ENCODE measurements around the gene CAD. TPM values are rescaled to one million over a fixed set of nuclear protein-coding genes. Genes with fewer than 3 reads are reported as not detected.
"Not testable (repeated sequence)": the region's sequence is repeated elsewhere in the genome, so short reads cannot be mapped to it uniquely, and the experiment has no call there.

Gene CAD
- total RNA-seq, 1 experiment from 2014 or later, result 86.4 TPM

DNA sequence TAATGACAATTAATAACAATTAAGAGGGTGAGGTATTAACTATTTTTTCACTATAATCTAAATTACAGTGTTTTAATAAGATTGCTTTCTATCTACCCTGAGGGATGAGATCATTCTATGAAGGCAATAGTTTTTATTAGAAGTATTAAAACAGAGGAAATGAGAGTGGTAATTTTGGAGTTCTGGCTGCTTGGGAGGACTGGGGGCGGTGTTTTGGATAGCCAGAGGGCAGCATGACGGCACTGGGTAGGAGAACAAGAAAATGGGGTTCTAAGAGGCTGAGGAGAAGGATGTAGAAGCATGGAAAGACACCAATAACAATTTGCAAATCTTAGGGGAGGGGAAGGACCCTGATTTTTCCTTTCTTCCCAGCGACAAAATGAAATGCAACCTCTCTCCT lies 53.0 kb downstream of the CAD start:
- Mint-ChIP-seq H3K4me1 (ENCODE audit: low read depth, unreplicated experiment) (no peaks in the 10 kb centered on the region), H3K9me3 (ENCODE audit: unreplicated experiment) (no peaks in the 10 kb centered on the region), H3K27me3 (ENCODE audit: insufficient read depth, unreplicated experiment) (peaks cover 3% of the 10 kb centered on the region), H3K36me3 (ENCODE audit: insufficient read depth, unreplicated experiment) (no peaks in the 10 kb centered on the region), H3K4me3 (ENCODE audit: unreplicated experiment) (no peak overlapping the region), H3K27ac (ENCODE audit: unreplicated experiment) (no peak overlapping the region)
- Histone ChIP-seq H3K4me1 (no peaks in the 10 kb centered on the region), H3K4me3 (ENCODE audit: low read depth, low read length) (no peak overlapping the region), H3K27me3 (replicated peaks; ENCODE audit: control insufficient read depth, insufficient read depth, low read length) (peaks cover 2% of the 10 kb centered on the region; the same call in 1 of the 2 replicates), H3K36me3 (ENCODE audit: control insufficient read depth, insufficient read depth, low read length) (no peaks in the 10 kb centered on the region), H3K9me3 (no peaks in the 10 kb centered on the region)
- POLR2A ChIA-PET, result no interaction called here
- TF ChIP-seq, protein P1, sequence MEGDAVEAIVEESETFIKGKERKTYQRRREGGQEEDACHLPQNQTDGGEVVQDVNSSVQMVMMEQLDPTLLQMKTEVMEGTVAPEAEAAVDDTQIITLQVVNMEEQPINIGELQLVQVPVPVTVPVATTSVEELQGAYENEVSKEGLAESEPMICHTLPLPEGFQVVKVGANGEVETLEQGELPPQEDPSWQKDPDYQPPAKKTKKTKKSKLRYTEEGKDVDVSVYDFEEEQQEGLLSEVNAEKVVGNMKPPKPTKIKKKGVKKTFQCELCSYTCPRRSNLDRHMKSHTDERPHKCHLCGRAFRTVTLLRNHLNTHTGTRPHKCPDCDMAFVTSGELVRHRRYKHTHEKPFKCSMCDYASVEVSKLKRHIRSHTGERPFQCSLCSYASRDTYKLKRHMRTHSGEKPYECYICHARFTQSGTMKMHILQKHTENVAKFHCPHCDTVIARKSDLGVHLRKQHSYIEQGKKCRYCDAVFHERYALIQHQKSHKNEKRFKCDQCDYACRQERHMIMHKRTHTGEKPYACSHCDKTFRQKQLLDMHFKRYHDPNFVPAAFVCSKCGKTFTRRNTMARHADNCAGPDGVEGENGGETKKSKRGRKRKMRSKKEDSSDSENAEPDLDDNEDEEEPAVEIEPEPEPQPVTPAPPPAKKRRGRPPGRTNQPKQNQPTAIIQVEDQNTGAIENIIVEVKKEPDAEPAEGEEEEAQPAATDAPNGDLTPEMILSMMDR (IDR thresholded peaks at IDR 0.05; ENCODE audit: insufficient read depth in 1 of 2, low read depth in 1 of 2, low read length in 1 of 2, severe bottlenecking in 1 of 2, unreplicated experiment in 1 of 2), result no peak
- CTCF ChIA-PET, result interaction anchor here (0.6 kb wide), 2 partner anchors 10 to 299 kb away, joined by 3 read pairs; no protein-coding TSS in a partner anchor
- BruUV-seq (replicated peaks), result no TSS peak
- intact Hi-C loops (cut with micrococcal nuclease; ENCODE audit: unreplicated experiment), result no loop called here
- DNase-seq, result no peak

DNA sequence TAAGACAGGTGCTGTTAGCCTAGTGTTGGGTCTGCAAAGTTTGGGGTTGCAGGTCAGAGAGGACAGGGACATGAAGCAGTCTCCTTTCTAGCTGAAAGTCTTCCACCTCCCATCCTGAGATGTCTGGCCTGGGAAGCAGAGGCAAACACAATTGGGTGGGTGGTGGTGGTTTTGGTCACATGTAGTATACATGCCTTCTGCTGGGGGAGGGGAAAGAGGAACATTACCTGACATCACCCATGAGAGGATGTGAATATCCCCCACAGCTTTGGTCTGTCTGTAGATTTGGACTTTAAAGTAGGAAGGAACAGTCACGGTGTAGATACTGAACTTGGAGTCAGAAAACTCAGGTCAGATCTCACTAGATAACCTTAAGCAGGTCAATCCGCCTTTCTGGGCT lies 53.5 kb downstream of the CAD start:
- H3K9me3 ChIP-seq, result no peaks in the 10 kb centered on the region
- Mint-ChIP-seq H3K36me3 (ENCODE audit: insufficient read depth, unreplicated experiment) (no peaks in the 10 kb centered on the region), H3K27ac (ENCODE audit: unreplicated experiment) (no peak overlapping the region), H3K9me3 (ENCODE audit: unreplicated experiment) (no peaks in the 10 kb centered on the region), H3K27me3 (ENCODE audit: insufficient read depth, unreplicated experiment) (peaks cover 3% of the 10 kb centered on the region), H3K4me3 (ENCODE audit: unreplicated experiment) (no peak overlapping the region), H3K4me1 (ENCODE audit: low read depth, unreplicated experiment) (no peaks in the 10 kb centered on the region)
- intact Hi-C loops (cut with micrococcal nuclease; ENCODE audit: unreplicated experiment), result no loop called here
- TF ChIP-seq, protein P1 (IDR thresholded peaks at IDR 0.05; ENCODE audit: insufficient read depth in 1 of 2, low read depth in 1 of 2, low read length in 1 of 2, severe bottlenecking in 1 of 2, unreplicated experiment in 1 of 2), result no peak
- no TSS peak for BruUV-seq (replicated peaks)
- H3K36me3 ChIP-seq (ENCODE audit: control insufficient read depth, insufficient read depth, low read length), result no peaks in the 10 kb centered on the region
- CTCF ChIA-PET, result interaction anchor here (0.6 to 1.3 kb wide), 2 partner anchors 9 to 299 kb away, joined by 3 read pairs; no protein-coding TSS in a partner anchor
- no peaks in the 10 kb centered on the region; the same call in 1 of the 2 replicates for H3K27me3 ChIP-seq (replicated peaks; ENCODE audit: control insufficient read depth, insufficient read depth, low read length)
- POLR2A ChIA-PET, result no interaction called here
- H3K4me1 ChIP-seq, result no peaks in the 10 kb centered on the region
- H3K4me3 ChIP-seq (ENCODE audit: low read depth, low read length), result no peak overlapping the region
- no peak for DNase-seq

DNA sequence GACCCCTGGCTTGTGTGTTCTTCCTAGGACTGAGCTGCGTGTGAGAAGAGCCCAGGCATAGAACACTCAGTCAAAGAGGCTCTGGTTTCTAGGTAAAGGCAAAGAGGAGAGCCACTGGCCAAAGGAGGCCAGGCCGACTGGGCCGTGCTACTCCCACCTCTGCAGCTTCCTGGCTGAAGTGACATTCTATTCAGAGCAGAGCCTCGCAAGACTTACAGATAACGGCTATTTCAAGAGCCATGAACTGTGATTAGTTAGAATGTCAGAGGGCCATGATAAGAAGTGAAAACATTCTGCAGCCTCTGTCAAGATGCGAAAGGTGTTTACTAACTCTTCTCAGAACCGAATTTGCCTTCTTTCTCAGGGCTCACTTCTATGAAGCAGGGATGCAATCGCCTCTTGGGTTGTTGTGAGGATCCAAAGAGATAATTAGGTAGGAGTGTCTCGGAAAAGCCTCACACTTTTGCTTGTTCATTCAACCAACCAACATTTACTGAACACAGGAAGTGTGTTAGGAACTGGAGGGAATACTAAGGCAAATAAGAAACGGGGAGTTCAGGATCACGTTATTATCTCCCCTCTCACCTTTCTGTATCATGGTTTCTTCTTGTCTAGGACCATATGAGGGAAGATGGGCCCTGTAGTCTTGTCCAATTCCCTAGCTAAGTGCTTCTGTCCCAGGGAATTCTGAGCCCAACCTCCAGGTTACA lies 54.6 kb downstream of the CAD start:
- intact Hi-C loops (cut with micrococcal nuclease; ENCODE audit: unreplicated experiment), result no loop called here
- H3K27ac Mint-ChIP-seq (ENCODE audit: unreplicated experiment), result no peak overlapping the region
- no peak for DNase-seq
- Histone ChIP-seq H3K4me3 (ENCODE audit: low read depth, low read length) (no peak overlapping the region), H3K9me3 (no peaks in the 10 kb centered on the region), H3K27me3 (replicated peaks; ENCODE audit: control insufficient read depth, insufficient read depth, low read length) (no peaks in the 10 kb centered on the region; the same call in 1 of the 2 replicates), H3K4me1 (no peaks in the 10 kb centered on the region), H3K36me3 (ENCODE audit: control insufficient read depth, insufficient read depth, low read length) (no peaks in the 10 kb centered on the region)
- H3K4me3 Mint-ChIP-seq (ENCODE audit: unreplicated experiment), result no peak overlapping the region
- H3K27me3 Mint-ChIP-seq (ENCODE audit: insufficient read depth, unreplicated experiment), result peaks cover 3% of the 10 kb centered on the region
- TF ChIP-seq, protein P1 (IDR thresholded peaks at IDR 0.05; ENCODE audit: insufficient read depth in 1 of 2, low read depth in 1 of 2, low read length in 1 of 2, severe bottlenecking in 1 of 2, unreplicated experiment in 1 of 2), result no peak
- ChIA-PET CTCF (interaction anchor here (0.6 to 2.6 kb wide), 5 partner anchors 8 to 116 kb away, joined by 3 to 7 read pairs (median 4); partner anchors contain the start of gene TRIM54), POLR2A (interaction anchor here (0.5 kb wide), 1 partner anchor 94 kb away, joined by 5 read pairs; no protein-coding TSS in a partner anchor)
- no TSS peak for BruUV-seq (replicated peaks)
- peaks cover 6% of the 10 kb centered on the region for H3K4me1 Mint-ChIP-seq (ENCODE audit: low read depth, unreplicated experiment)
- H3K9me3 Mint-ChIP-seq (ENCODE audit: unreplicated experiment), result no peaks in the 10 kb centered on the region
- no peaks in the 10 kb centered on the region for H3K36me3 Mint-ChIP-seq (ENCODE audit: insufficient read depth, unreplicated experiment)

DNA sequence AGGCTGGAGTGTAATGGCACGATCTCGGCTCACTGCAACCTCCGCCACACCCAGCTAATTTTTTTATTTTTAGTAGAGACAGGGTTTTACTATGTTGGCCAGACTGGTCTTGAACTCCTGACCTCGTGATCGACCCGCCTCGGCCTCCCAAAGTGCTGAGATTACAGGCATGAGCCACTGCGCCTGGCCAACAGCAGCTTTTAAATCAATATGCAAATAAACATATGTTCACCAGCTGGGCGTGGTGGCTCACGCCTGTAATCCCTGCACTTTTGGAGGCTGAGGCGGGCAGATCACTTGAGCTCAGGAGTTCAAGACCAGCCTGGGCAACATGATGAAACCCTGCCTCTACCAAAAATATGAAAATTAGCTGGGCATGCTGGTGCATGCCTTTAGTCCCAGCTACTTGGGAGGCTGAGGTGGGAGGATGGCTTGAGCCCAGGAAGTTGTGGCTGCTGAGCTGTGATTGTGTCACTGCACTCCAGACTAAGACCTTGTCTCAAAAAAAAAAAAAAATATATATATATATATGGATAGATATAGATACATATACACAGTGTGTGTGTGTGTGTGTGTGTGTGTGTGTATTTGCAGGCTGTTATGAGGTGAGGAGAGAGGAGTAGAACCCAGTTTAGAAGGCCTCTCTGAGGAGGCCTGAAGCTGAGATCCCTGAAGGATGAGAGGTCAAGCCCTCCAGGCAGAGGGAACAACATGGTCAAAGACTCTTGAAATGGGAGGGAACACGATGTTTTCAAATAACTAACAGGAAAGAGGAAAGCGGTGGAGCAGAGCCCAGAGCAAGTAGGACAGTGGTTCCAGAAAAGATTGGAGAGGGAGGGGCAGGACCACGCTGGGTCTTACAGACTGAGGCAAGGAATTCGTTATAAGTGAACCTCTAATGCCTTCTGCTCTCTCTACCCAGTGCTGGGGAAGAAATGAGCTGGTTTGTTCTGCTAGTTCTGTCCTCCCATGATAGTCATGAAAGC lies 55.7 kb downstream of the CAD start:
- H3K27me3 ChIP-seq (replicated peaks; ENCODE audit: control insufficient read depth, insufficient read depth, low read length); intact Hi-C loops (cut with micrococcal nuclease; ENCODE audit: unreplicated experiment); H3K9me3 Mint-ChIP-seq (ENCODE audit: unreplicated experiment); POLR2A ChIA-PET; H3K4me3 ChIP-seq (ENCODE audit: low read depth, low read length); H3K4me1 Mint-ChIP-seq (ENCODE audit: low read depth, unreplicated experiment); H3K4me3 Mint-ChIP-seq (ENCODE audit: unreplicated experiment); H3K9me3 ChIP-seq; H3K27me3 Mint-ChIP-seq (ENCODE audit: insufficient read depth, unreplicated experiment); H3K27ac Mint-ChIP-seq (ENCODE audit: unreplicated experiment); DNase-seq; H3K36me3 ChIP-seq (ENCODE audit: control insufficient read depth, insufficient read depth, low read length); BruUV-seq (replicated peaks); H3K36me3 Mint-ChIP-seq (ENCODE audit: insufficient read depth, unreplicated experiment); H3K4me1 ChIP-seq: not testable (repeated sequence)
- CTCF ChIA-PET, result interaction anchor here (1.1 to 2.6 kb wide), 4 partner anchors 8 to 30 kb away, joined by 3 to 7 read pairs (median 4); partner anchors contain the start of gene TRIM54
